Activated T-helper 9 cell treated with anti-CD3 and anti-CD28 coated beads, Interleukin-2, amount 50 U/mL, for 16 hours (primary cell): ENCODE results near the gene SH3BP4.

Experiments
- DNase-seq: peaks from one replicate; pipeline ENCODE4 v3.0.0-alpha.2; 2020; ENCODE audit warnings: low read depth

The SH3BP4 gene

GRCh38 chr2:234951664-234952269, at the start of gene SH3BP4:
SH3BP4 (plus strand) TSS chr2:234952017; CDS start chr2:235035003, 82,986 bp downstream.
- no peak for DNase-seq

- DNase-seq, result no peak
These were observed 47.0 kb upstream of the SH3BP4 start for GRCh38 chr2:234904785-234905184.

- DNase-seq, result no peak
These were observed 46.1 kb upstream of the SH3BP4 start for GRCh38 chr2:234905547-234906265.

GRCh38 chr2:234910186-234910679, 41.6 kb upstream of the SH3BP4 start:
- DNase-seq, result no peak

GRCh38 chr2:234911271-234911670, 40.5 kb upstream of the SH3BP4 start:
- DNase-seq, result no peak

- DNase-seq, result no peak
These were observed 39.4 kb upstream of the SH3BP4 start for GRCh38 chr2:234912437-234912836.

GRCh38 chr2:234913208-234913626, 38.6 kb upstream of the SH3BP4 start:
- no peak for DNase-seq

- no peak for DNase-seq
These were observed 37.3 kb upstream of the SH3BP4 start for GRCh38 chr2:234914371-234915154.

- DNase-seq, result no peak
These were observed 35.1 kb upstream of the SH3BP4 start for GRCh38 chr2:234916674-234917073.

GRCh38 chr2:234917211-234917975, 34.4 kb upstream of the SH3BP4 start:
- DNase-seq, result no peak

- no peak for DNase-seq
These were observed 32.1 kb upstream of the SH3BP4 start for GRCh38 chr2:234919711-234920110.

- DNase-seq, result no peak
These were observed 31.0 kb upstream of the SH3BP4 start for GRCh38 chr2:234920836-234921235.

GRCh38 chr2:234929002-234929401, 22.8 kb upstream of the SH3BP4 start:
- no peak for DNase-seq

GRCh38 chr2:234930397-234930796, 21.4 kb upstream of the SH3BP4 start:
- DNase-seq, result no peak

GRCh38 chr2:234931371-234931770, 20.4 kb upstream of the SH3BP4 start:
- DNase-seq, result no peak

- no peak for DNase-seq
These were observed 19.1 kb upstream of the SH3BP4 start for GRCh38 chr2:234932591-234933168.

- no peak for DNase-seq
These were observed 16.5 kb upstream of the SH3BP4 start for GRCh38 chr2:234935311-234935710.

GRCh38 chr2:234939576-234939975, 12.2 kb upstream of the SH3BP4 start:
- no peak for DNase-seq

GRCh38 chr2:234939996-234940395, 11.8 kb upstream of the SH3BP4 start:
- DNase-seq, result no peak

GRCh38 chr2:234940527-234940926, 11.3 kb upstream of the SH3BP4 start:
- DNase-seq, result no peak

- DNase-seq, result no peak
These were observed 6.4 kb upstream of the SH3BP4 start for GRCh38 chr2:234945339-234945873.
